Testis (tissue), 3 donors: ENCODE measurements around the gene TNFRSF17. TPM values are rescaled to one million over a fixed set of nuclear protein-coding genes. Genes with fewer than 3 reads are reported as not detected.

Experiments
- DNase-seq: peaks from one replicate; pipeline ENCODE4 v3.0.0-alpha.2; 2019
- H3K27ac ChIP-seq, 2 donors: fragments of 200-600 bp; sonication (generic); one replicate each; pipeline ENCODE4 v1.5.1; 2019
- H3K27me3 ChIP-seq: fragments of 200-600 bp; sonication (generic); one replicate; pipeline ENCODE4 v1.5.1; 2019
- H3K36me3 ChIP-seq: fragments of 200-600 bp; sonication (generic); one replicate; pipeline ENCODE4 v1.5.1; 2017; ENCODE audit warnings: low read depth; ENCODE audit errors: missing control alignments
- H3K4me1 ChIP-seq: fragments of 200-600 bp; sonication (generic); one replicate; pipeline ENCODE4 v1.5.1; 2019
- H3K4me3 ChIP-seq, 2 donors: fragments of 200-600 bp; sonication (generic); one replicate each; pipeline ENCODE4 v1.5.1; 2017 to 2019
- H3K9me3 ChIP-seq: fragments of 200-600 bp; sonication (generic); one replicate; pipeline ENCODE4 v1.5.1; 2017
- POLR2A ChIP-seq: fragments of 450-650 bp; IDR thresholded peaks from one replicate; pipeline ENCODE4 v1.6.1; 2017; ENCODE audit warnings: antibody characterized with exemption, mild to moderate bottlenecking, moderate library complexity
- WGBS, 2 donors: methylation state at CpG; one replicate each; pipeline ENCODE4 v1.1.5; 2018; 5-methylcytosine and 5-hydroxymethylcytosine counted together
- intact Hi-C: fragments of 100-400 bp; cut with DNase I; formaldehyde crosslinking; loops from one replicate; pipeline ENCODE4 v1.15.1; 2023; ENCODE audit warnings: low total_unique reads
- polyA plus RNA-seq: library from polyadenylated mRNA; stranded (reverse); fragments of 350-450 nt; fragmentation: Illumina TruSeq; extraction: RNeasy Lipid Tissue Mini Kit (QIAGEN cat#74804); gene quantifications from one replicate; pipeline ENCODE4 v1.2.3, GENCODE V29; 2014; ENCODE audit warnings: low read depth, low replicate concordance; ENCODE audit not compliant: insufficient read depth
- total RNA-seq, 2 donors: library from RNA; depleted of rRNA; stranded (reverse); fragments of >200 nt; gene quantifications; one replicate each; pipeline ENCODE4 v1.2.3, GENCODE V29; 2016
- TF ChIP-seq, protein P1 (sequence below), 3 experiments: fragments of 450-650 bp in 2 of 3; fragments of 200-600 bp in 1 of 3; sonication (generic) in 1 of 3; IDR thresholded peaks; one replicate each; pipeline ENCODE4 v1.5.1; 2016 to 2019; ENCODE audit warnings: antibody characterized with exemption in 3 of 3, mild to moderate bottlenecking in 2 of 3, moderate library complexity in 1 of 3

Gene TNFRSF17
- total and polyA plus RNA-seq, 3 donors from 2014 or later: 3.2 to 5.2 (median 4.3) TPM

- Histone ChIP-seq H3K27me3 (no peaks in the 10 kb centered on the region), H3K4me3 (no peak overlapping the region), H3K36me3 (no peaks in the 10 kb centered on the region), H3K9me3 (no peaks in the 10 kb centered on the region), H3K4me1 (peaks cover 14% of the 10 kb centered on the region), H3K27ac (no peak overlapping the region)
- TF ChIP-seq, protein P1, sequence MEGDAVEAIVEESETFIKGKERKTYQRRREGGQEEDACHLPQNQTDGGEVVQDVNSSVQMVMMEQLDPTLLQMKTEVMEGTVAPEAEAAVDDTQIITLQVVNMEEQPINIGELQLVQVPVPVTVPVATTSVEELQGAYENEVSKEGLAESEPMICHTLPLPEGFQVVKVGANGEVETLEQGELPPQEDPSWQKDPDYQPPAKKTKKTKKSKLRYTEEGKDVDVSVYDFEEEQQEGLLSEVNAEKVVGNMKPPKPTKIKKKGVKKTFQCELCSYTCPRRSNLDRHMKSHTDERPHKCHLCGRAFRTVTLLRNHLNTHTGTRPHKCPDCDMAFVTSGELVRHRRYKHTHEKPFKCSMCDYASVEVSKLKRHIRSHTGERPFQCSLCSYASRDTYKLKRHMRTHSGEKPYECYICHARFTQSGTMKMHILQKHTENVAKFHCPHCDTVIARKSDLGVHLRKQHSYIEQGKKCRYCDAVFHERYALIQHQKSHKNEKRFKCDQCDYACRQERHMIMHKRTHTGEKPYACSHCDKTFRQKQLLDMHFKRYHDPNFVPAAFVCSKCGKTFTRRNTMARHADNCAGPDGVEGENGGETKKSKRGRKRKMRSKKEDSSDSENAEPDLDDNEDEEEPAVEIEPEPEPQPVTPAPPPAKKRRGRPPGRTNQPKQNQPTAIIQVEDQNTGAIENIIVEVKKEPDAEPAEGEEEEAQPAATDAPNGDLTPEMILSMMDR (IDR thresholded peaks at IDR 0.05): no peak
- no peak for TF ChIP-seq POLR2A
- intact Hi-C loops: no loop called here
- DNase-seq: no peak
- WGBS, 2 donors: 84% methylated on average over 9 of the region's 9 CpGs
Observed at GRCh38 chr16:11979013-11979672, 14.1 kb downstream of the TNFRSF17 start.

GRCh38 chr16:11980136-11980844 is 15.3 kb downstream of the TNFRSF17 start:
- H3K36me3 ChIP-seq: no peaks in the 10 kb centered on the region
- H3K27me3 ChIP-seq: no peaks in the 10 kb centered on the region
- whole genome bisulfite sequencing, 2 donors: 85 to 86% methylated on average over 5 of the region's 5 CpGs
- H3K4me3 ChIP-seq: no peak overlapping the region
- H3K9me3 ChIP-seq: no peaks in the 10 kb centered on the region
- no peak for DNase-seq
- H3K27ac ChIP-seq: no peak overlapping the region
- intact Hi-C loops: no loop called here
- TF ChIP-seq, protein P1 (IDR thresholded peaks at IDR 0.05): no peak
- TF ChIP-seq POLR2A: no peak
- H3K4me1 ChIP-seq: peaks cover 14% of the 10 kb centered on the region

DNA sequence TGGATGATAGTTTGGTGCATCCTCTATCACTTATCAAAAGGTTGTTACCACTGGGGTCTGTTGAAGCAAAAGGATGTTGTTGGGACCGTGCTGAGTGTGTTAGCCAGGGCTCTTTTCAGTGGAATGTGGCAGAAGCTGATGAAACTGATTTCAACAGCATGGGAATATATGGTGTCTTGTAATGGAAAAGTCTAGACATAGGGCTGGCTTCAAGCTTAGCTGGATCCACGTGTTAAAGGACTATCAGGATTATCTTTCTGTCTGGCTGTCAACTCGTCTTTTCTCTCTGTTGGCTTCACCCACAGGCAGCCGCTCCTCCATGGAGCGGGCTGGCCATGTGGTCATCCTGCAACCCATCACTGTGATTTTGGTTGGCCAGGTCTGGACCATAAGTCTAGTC is 20.2 kb downstream of the TNFRSF17 start:
- TF ChIP-seq, protein P1 (IDR thresholded peaks at IDR 0.05): no peak
- no peak for TF ChIP-seq POLR2A
- Histone ChIP-seq H3K9me3 (no peaks in the 10 kb centered on the region), H3K36me3 (no peaks in the 10 kb centered on the region), H3K27ac (no peak overlapping the region), H3K27me3 (no peaks in the 10 kb centered on the region), H3K4me3 (no peak overlapping the region), H3K4me1 (no peaks in the 10 kb centered on the region)
- no peak for DNase-seq
- 64 to 73% methylated on average over 5 of the region's 5 CpGs for WGBS, 2 donors
- intact Hi-C loops: no loop called here

DNA sequence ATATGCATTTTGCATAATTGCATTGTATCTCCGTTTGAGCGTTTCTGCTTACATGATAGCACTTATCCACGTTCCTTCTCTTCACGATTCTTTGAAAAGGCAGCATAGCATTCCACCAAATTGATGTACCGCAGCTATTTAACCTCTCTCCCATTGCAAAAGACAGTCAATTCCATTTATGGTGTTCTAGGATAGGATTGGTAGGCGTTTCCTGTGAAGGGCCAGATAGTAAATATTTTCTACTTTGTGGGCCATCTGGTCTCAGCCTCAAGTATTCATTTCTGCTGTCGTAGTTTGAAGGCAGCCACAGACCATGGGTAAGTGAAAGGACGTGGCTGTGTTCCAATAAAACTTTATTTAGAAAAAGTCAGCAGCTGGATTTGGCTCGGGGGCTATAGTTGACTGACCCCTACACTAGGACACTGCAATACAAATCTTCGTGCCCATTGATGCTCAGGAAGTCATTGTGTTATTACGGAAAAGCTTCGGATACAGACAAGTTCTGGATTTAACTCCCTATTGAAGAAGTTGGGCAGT is 21.6 kb downstream of the TNFRSF17 start:
- intact Hi-C loops: no loop called here
- H3K27me3 ChIP-seq: no peaks in the 10 kb centered on the region
- DNase-seq: no peak
- WGBS, 2 donors: 88 to 93% methylated on average over 12 of the region's 12 CpGs
- H3K4me1 ChIP-seq: no peaks in the 10 kb centered on the region
- no peaks in the 10 kb centered on the region for H3K9me3 ChIP-seq
- H3K4me3 ChIP-seq: no peak overlapping the region
- no peak overlapping the region for H3K27ac ChIP-seq
- no peaks in the 10 kb centered on the region for H3K36me3 ChIP-seq
- TF ChIP-seq POLR2A: no peak
- TF ChIP-seq, protein P1 (IDR thresholded peaks at IDR 0.05): no peak
